ENCODE results near the gene STK32C. TPM values are rescaled to one million over a fixed set of nuclear protein-coding genes. Genes with fewer than 3 reads are reported as not detected.

Gene STK32C
- total and polyA plus RNA-seq, 2 of the 4 experiments (the other 2 are of a cell fraction): 5.0 to 8.3 TPM

DNA sequence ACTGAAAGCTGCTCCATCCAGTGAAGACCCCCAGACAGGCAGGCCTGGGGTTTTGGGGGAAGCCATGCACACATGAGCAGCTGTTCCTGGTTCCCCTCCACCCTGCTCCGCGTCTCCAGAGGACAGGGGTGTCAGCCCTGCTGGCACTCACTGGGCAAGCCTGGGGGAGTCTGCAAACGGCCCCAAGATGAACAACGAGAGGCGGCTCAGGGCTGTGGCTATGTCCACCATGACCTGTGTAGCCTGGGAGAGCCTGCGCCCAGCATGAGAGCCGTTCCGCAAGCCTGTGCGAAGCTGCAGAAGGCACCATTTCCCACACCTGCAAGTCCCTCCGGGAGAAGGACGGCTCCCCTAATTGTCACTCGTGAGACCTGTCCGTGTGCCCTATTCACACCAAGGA, 61.5 kb downstream of the STK32C start:
- no peak overlapping the region for H3K9ac ChIP-seq (ENCODE audit: low read depth, low read length)
- H2BK20ac ChIP-seq (ENCODE audit: low read depth, low read length): no peak overlapping the region
- ATAC-seq (ENCODE audit: low read depth) (no peak), DNase-seq (no peak)
- no peak overlapping the region for H2BK15ac ChIP-seq (ENCODE audit: low read depth, low read length)
- no peak overlapping the region for H3K27ac ChIP-seq (ENCODE audit: insufficient read depth, low read length)
- WGBS, 2 experiments (ENCODE audit: extremely low coverage in 2 of 2, insufficient read length in 1 of 2): 100% methylated on average over 1 of the region's 13 CpGs; no CpG with 5 or more reads in 1 of the 2 experiments
- H2AFZ ChIP-seq (replicated peaks; ENCODE audit: low read length, poor library complexity): no peak overlapping the region
- ChIA-PET CTCF (no interaction called here), POLR2A (ENCODE audit: unreplicated experiment) (no interaction called here)
- no peaks in the 10 kb centered on the region for H3K36me3 ChIP-seq (ENCODE audit: control insufficient read depth, insufficient read depth, low read length)
- H3K18ac ChIP-seq (ENCODE audit: low read depth, low read length): no peak overlapping the region
- H3K56ac ChIP-seq (ENCODE audit: extremely low read depth, insufficient read depth, low read length): no peak overlapping the region
- no peak overlapping the region for H2AK9ac ChIP-seq (replicated peaks; ENCODE audit: low read depth, low read length, poor library complexity)
- no TSS peak for BruUV-seq (replicated peaks)
- no peaks in the 10 kb centered on the region for H4K20me1 ChIP-seq (ENCODE audit: insufficient read depth, low read length)
- intact Hi-C loops (cut with micrococcal nuclease) (no loop called here), in situ Hi-C loops (cut with MboI; ENCODE audit: low sequenced_read_pairs) (no loop called here), dilution Hi-C loops (cut with HindIII; ENCODE audit: low sequenced_read_pairs, unreplicated experiment) (loop anchor here (25.0 kb wide), 1 partner anchor 91 kb away; the partner anchor contains the start of gene LRRC27)
- no peak overlapping the region for H2BK120ac ChIP-seq (ENCODE audit: low read depth, low read length)
- no peaks in the 10 kb centered on the region for H3K4me1 ChIP-seq (ENCODE audit: control insufficient read depth, insufficient read depth, low read length)
- H4K5ac ChIP-seq (ENCODE audit: low read depth, low read length): no peak overlapping the region
- no peak overlapping the region for H3K4me2 ChIP-seq (ENCODE audit: low read depth, low read length)
- no peaks in the 10 kb centered on the region for H3K9me3 ChIP-seq (ENCODE audit: control insufficient read depth, insufficient read depth, low read length)
- H3K23ac ChIP-seq (ENCODE audit: low read depth, low read length): no peak overlapping the region
- H4K8ac ChIP-seq (ENCODE audit: low read depth in 2 of 2, low read length in 2 of 2): no peak overlapping the region
- peaks cover 2% of the 10 kb centered on the region; the same call in 1 of the 2 replicates for H3K27me3 ChIP-seq (ENCODE audit: control insufficient read depth, insufficient read depth, low read length)
- no peak overlapping the region for H3K4ac ChIP-seq (ENCODE audit: low read depth, low read length)
- no peak overlapping the region for H3K14ac ChIP-seq (replicated peaks; ENCODE audit: low read depth, low read length)
- TF ChIP-seq RCOR1 (IDR thresholded peaks at IDR 0.05; ENCODE audit: insufficient replicate concordance, low read length): no peak
- H2BK5ac ChIP-seq (ENCODE audit: low read depth, low read length, poor library complexity, severe bottlenecking): no peak overlapping the region
- no peak overlapping the region for H3K4me3 ChIP-seq (ENCODE audit: insufficient read depth, low read depth, low read length)
- H3K9me1 ChIP-seq (ENCODE audit: insufficient read depth, low read length): no peaks in the 10 kb centered on the region
- no peak overlapping the region for H2AK5ac ChIP-seq (ENCODE audit: low read depth, low read length)
- no peak overlapping the region for H4K91ac ChIP-seq (ENCODE audit: insufficient read depth, low read depth, low read length)
- H3K79me1 ChIP-seq (ENCODE audit: low read depth in 1 of 2, low read length in 2 of 2): no peaks in the 10 kb centered on the region
